ENCODE results near the gene SAT2.

The SAT2 gene

DNA sequence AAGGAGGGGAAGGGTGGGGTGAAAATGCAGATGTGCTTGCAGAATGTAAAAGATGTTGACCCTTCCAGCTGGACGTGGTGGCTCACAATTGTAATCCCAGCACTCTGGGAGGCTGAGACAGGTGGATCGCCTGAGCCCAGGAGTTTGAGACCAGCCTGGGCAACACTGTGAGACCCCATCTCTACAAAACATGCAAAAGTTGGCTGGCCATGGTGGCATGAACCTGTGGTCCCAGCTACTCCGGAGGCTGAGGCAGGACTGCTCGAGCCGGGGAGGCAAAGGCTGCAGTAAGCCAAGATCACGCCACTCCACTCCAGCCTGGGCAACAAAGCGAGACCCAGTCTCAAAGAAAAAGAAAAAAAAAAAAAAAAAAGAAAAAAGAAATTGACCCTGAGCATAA is 40.9 kb upstream of the SAT2 start:
- TF ChIP-seq POLR2AphosphoS5 (IDR thresholded peaks at IDR 0.05; ENCODE audit: low read depth, low read length), result no peak
- TF ChIP-seq FOXP2 (optimal IDR thresholded peaks at IDR 0.05; ENCODE audit: borderline replicate concordance, extremely low read depth, extremely low read length, insufficient read depth), result no peak
- TF ChIP-seq, protein P1, sequence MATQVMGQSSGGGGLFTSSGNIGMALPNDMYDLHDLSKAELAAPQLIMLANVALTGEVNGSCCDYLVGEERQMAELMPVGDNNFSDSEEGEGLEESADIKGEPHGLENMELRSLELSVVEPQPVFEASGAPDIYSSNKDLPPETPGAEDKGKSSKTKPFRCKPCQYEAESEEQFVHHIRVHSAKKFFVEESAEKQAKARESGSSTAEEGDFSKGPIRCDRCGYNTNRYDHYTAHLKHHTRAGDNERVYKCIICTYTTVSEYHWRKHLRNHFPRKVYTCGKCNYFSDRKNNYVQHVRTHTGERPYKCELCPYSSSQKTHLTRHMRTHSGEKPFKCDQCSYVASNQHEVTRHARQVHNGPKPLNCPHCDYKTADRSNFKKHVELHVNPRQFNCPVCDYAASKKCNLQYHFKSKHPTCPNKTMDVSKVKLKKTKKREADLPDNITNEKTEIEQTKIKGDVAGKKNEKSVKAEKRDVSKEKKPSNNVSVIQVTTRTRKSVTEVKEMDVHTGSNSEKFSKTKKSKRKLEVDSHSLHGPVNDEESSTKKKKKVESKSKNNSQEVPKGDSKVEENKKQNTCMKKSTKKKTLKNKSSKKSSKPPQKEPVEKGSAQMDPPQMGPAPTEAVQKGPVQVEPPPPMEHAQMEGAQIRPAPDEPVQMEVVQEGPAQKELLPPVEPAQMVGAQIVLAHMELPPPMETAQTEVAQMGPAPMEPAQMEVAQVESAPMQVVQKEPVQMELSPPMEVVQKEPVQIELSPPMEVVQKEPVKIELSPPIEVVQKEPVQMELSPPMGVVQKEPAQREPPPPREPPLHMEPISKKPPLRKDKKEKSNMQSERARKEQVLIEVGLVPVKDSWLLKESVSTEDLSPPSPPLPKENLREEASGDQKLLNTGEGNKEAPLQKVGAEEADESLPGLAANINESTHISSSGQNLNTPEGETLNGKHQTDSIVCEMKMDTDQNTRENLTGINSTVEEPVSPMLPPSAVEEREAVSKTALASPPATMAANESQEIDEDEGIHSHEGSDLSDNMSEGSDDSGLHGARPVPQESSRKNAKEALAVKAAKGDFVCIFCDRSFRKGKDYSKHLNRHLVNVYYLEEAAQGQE (IDR thresholded peaks at IDR 0.05; ENCODE audit: insufficient read depth in 1 of 2, low read depth in 2 of 2, low read length in 2 of 2), result no peak
- TF ChIP-seq TAF1 (IDR thresholded peaks at IDR 0.05; ENCODE audit: borderline replicate concordance, insufficient read depth, low read length), result no peak
- no peak for TF ChIP-seq SIN3A (IDR thresholded peaks at IDR 0.05; ENCODE audit: borderline replicate concordance, insufficient read depth, low read length)

DNA sequence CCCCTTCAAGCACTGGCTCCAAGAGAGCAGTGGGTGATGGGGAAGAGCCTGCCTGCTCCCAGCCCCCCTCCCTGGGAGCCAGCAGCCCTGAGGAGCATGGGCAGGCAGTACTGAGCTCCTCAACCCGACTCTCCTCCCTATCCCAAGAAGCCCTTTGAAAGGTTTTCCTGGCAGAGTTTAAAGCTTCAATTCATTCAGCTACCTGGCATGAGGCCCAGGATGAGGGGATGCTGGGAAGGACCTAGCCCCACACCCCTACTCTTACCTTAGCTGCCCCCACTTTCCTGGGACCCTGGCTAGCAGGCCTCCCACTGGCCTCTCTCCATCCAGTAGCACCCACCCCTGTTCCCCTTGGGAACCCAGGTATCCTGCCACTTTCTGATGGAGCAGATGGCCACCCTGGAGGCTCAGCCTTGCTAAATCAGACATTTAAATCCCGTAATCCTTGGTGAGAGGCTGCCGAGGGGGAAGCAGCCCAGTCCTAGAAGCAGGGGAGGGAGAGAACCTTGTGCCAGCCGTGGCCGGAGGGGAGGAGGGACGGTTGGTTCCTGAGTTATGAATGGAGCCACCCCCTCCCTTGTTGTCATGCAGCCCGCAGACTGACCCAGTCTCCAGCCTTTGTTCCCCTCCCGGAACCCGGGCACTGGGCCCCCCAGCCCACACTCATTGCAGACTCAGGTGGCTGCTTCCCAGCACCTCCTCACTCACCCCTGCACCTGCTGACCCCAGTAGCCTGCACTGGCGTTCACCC is 40.2 kb upstream of the SAT2 start:
- no peak for TF ChIP-seq SIN3A (IDR thresholded peaks at IDR 0.05; ENCODE audit: borderline replicate concordance, insufficient read depth, low read length)
- no peak; the same call in 1 of the 2 replicates for TF ChIP-seq POLR2AphosphoS5 (IDR thresholded peaks at IDR 0.05; ENCODE audit: low read depth, low read length)
- no peak for TF ChIP-seq FOXP2 (optimal IDR thresholded peaks at IDR 0.05; ENCODE audit: borderline replicate concordance, extremely low read depth, extremely low read length, insufficient read depth)
- TF ChIP-seq TAF1 (IDR thresholded peaks at IDR 0.05; ENCODE audit: borderline replicate concordance, insufficient read depth, low read length), result no peak
- TF ChIP-seq, protein P1 (IDR thresholded peaks at IDR 0.05; ENCODE audit: insufficient read depth in 1 of 2, low read depth in 2 of 2, low read length in 2 of 2), result no peak

DNA sequence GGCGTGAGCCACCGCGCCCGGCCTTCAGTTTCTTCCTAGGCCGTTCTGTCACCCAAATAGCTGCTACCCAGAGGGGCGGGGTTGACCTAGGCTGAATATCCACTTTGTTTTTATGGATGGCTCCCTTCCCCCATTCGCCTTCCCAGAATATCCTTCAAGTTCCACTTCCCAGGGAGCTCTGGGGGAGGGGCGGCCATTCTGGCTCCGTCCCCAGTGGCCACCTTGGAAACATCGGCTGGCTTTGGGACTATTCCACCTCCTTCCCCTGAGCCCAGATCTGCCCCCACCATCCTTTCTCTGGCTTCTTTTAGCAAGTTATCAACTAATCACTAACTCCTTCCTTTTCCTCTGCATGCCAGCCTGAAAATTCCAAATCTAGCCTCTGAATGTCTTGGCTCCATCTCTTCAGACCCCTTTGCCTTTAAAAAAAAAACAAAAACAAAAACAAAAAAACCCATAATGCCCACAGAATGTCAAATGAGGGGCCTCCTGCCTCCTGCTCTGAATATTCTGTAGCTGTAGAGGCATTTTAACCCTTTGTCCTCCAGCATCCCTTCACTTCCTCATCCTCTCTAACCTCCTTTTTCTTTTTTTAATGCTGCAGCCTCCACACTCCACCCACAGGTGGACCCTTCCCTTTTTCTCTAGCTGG is 29.5 kb upstream of the SAT2 start:
- TF ChIP-seq TAF1 (IDR thresholded peaks at IDR 0.05; ENCODE audit: borderline replicate concordance, insufficient read depth, low read length) (no peak), FOXP2 (optimal IDR thresholded peaks at IDR 0.05; ENCODE audit: borderline replicate concordance, extremely low read depth, extremely low read length, insufficient read depth) (no peak), SIN3A (IDR thresholded peaks at IDR 0.05; ENCODE audit: borderline replicate concordance, insufficient read depth, low read length) (no peak), POLR2AphosphoS5 (IDR thresholded peaks at IDR 0.05; ENCODE audit: low read depth, low read length) (no peak)
- TF ChIP-seq, protein P1 (IDR thresholded peaks at IDR 0.05; ENCODE audit: insufficient read depth in 1 of 2, low read depth in 2 of 2, low read length in 2 of 2), result no peak

- TF ChIP-seq TAF1 (IDR thresholded peaks at IDR 0.05; ENCODE audit: borderline replicate concordance, insufficient read depth, low read length) (no peak), SIN3A (IDR thresholded peaks at IDR 0.05; ENCODE audit: borderline replicate concordance, insufficient read depth, low read length) (no peak), FOXP2 (optimal IDR thresholded peaks at IDR 0.05; ENCODE audit: borderline replicate concordance, extremely low read depth, extremely low read length, insufficient read depth) (no peak), POLR2AphosphoS5 (IDR thresholded peaks at IDR 0.05; ENCODE audit: low read depth, low read length) (no peak)
- TF ChIP-seq, protein P1 (IDR thresholded peaks at IDR 0.05; ENCODE audit: insufficient read depth in 1 of 2, low read depth in 2 of 2, low read length in 2 of 2), result no peak
Measured at GRCh38 chr17:7655541-7655840, 27.9 kb upstream of the SAT2 start.
